Measurements from ENCODE around the gene WDR1.

WDR1 gene

DNA sequence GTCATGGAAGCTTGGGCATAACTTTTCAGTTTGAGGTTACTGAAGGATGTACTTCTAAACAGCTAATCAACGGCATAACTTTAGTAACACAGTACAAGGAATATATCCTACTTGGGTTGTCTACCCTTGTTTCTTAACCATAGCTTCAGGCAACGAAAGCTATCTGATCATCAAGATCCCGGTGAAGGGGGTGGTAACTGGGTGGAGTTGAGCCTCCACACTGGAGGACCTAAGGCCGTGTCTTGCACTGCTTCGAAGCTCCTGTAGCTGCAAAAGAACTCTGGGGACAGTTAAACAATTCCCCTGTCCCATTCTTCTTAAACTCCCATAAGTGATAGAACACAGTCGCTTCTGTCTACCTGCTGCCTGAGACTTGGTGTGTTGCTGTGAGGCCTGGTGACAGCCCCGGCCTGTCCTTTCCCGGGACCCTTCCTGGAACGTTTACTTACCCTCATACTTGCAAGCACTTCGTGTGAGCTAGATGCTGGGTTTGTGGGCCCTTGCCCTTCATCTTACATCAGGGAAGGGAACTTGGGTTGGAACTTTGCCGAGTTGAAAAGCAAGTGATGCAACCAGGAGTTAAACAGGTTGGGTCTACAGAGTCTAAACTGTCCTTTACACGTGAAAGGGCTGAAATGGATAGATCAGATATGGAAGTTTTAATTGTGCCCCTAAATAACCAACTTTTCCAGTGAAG is 5.8 kb upstream of the WDR1 start:
- no peak for TF ChIP-seq CTCF (IDR thresholded peaks at IDR 0.05; ENCODE audit: extremely low read depth, missing control alignments)
- DNase-seq (ENCODE audit: low spot score) = no peak

GRCh38 chr4:10121568-10122208 is 5.1 kb upstream of the WDR1 start:
- TF ChIP-seq CTCF (IDR thresholded peaks at IDR 0.05; ENCODE audit: extremely low read depth, missing control alignments) = no peak

DNA sequence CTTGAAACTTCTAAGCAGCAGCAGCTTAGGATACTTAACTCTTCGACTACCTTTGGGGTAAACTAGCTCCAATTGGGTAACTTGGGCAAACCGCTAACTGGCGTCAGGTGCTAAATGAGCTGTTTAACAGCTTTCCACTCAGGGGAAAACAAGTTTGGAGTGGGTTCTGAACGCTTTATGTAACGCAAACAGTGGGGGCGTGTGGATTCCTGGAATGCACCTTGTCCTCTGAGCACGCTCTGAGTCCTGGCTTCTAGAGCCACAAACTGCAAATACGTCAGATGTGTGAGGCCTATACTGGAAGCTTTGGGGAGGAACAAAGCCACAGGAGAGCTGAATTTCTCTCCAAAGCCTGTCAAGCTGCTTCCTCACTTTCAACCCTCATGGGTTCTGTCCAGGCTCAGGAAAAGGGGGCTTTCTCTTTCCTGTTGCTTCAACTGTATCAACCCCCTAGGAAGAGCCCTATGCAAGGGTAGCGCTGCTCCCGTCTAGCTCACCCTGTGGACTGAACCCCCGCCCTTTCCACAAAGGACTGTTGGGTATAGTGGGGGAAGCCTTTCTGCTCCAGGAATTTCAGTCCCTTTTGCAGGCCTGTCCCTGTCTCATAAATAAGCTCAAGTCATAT is 4.5 kb upstream of the WDR1 start:
- no peak for TF ChIP-seq CTCF (IDR thresholded peaks at IDR 0.05; ENCODE audit: extremely low read depth, missing control alignments)
- DNase-seq (ENCODE audit: low spot score) = no peak

More at GRCh38 chr4:10121568-10122208, 5.1 kb upstream of the WDR1 start:
- DNase-seq (ENCODE audit: low spot score) = no peak

- DNase-seq (ENCODE audit: low spot score) = no peak
- TF ChIP-seq CTCF (IDR thresholded peaks at IDR 0.05; ENCODE audit: extremely low read depth, missing control alignments) = no peak
Measured at GRCh38 chr4:10119773-10120172, 3.2 kb upstream of the WDR1 start.

- DNase-seq (ENCODE audit: low spot score) = no peak
Measured at GRCh38 chr4:10119278-10119677, 2.7 kb upstream of the WDR1 start.

DNA sequence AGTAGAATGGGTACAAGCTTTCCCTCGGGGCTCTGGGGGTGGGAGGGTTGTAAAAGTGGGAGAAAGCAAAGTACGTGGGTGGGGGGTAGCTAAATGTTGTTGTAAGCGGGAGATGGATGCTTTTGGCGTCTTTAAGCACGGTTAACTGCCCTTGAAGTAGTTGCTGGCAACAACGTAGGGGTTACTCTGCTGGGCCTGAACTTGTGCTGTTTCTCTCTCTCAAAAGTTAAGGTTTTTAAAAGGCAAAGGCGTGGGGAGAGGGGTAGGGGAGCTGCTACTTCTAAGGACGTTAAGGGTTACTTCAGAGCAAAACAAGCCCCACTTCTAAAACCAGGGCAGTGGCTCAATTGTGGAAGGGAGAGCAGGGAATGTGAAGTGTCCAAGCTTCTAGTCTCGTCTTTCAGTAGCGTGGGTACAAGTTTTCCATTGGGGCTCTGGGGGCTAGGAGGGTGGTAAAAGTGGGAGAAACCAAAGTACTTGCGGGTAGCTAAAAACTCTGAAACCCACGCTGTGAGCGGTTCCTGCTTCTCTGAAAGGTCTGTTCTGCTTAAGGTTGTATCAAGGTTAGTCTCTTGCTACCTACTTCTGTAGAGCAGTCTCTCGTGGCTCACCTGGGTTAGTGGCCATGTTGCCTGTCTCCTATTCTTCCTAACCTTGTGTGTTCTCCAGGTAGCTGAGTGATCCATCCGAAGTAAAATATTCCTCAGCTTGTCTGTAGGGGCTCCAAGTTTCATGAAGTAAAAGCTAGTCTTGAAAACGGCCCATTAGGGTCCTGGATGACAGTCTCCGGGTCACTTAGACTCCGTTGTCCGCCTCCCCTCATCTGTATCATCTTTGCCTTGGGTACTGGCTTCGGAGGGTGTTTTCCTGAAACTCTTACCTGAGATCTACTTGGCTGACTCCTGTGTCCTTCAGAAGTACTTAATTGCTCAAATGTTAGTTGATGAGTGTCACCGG is 1.7 kb upstream of the WDR1 start:
- no peak for DNase-seq (ENCODE audit: low spot score)
- no peak for TF ChIP-seq CTCF (IDR thresholded peaks at IDR 0.05; ENCODE audit: extremely low read depth, missing control alignments)

More at GRCh38 chr4:10119278-10119677, 2.7 kb upstream of the WDR1 start:
- no peak for TF ChIP-seq CTCF (IDR thresholded peaks at IDR 0.05; ENCODE audit: extremely low read depth, missing control alignments)
